Naive thymus-derived CD4-positive, alpha-beta T cell (primary cell): ENCODE results near the gene HMX1. TPM values are rescaled to one million over a fixed set of nuclear protein-coding genes. Genes with fewer than 3 reads are reported as not detected.

Experiments
- ATAC-seq: fragments of 150-1000 bp; cut with Tn5 transposase; 2 replicates; pipeline ENCODE4 v1.10.0; 2021; ENCODE audit warnings: mild to moderate bottlenecking, moderate library complexity
- CTCF ChIA-PET: fragments of 350-600 bp; sonication (Branson Sonifier 250); formaldehyde crosslinking; loops from one replicate; lab custom pipeline; 2021; ENCODE audit warnings: antibody characterized with exemption; lab: Charles Lee
- POLR2A ChIA-PET: fragments of 350-600 bp; sonication (Branson Sonifier 250); formaldehyde crosslinking; loops from one replicate; lab custom pipeline; 2021; ENCODE audit warnings: antibody characterized with exemption, inconsistent platforms; lab: Charles Lee
- DNase-seq, 9 donors: peaks; one replicate each; pipeline versions ENCODE4 v3.0.0 to v3.0.0-alpha.2; 2020 to 2022; ENCODE audit warnings: mixed read lengths in 1 of 9
- H3K27ac ChIP-seq: one replicate; pipeline ENCODE4 v1.7.0; 2013; ENCODE audit warnings: mild to moderate bottlenecking, low read depth, low read length, moderate library complexity
- H3K27me3 ChIP-seq, 2 donors: one replicate each; pipeline ENCODE4 v1.7.0; 2013; ENCODE audit warnings: low read length in 2 of 2, mild to moderate bottlenecking in 2 of 2, moderate library complexity in 2 of 2; ENCODE audit not compliant: control insufficient read depth in 2 of 2, insufficient read depth in 2 of 2
- H3K36me3 ChIP-seq, 3 experiments: 1 replicate in 2 of 3; 2 replicates in 1 of 3; pipeline ENCODE4 v1.7.0; 2013; ENCODE audit warnings: low read length in 3 of 3, mild to moderate bottlenecking in 3 of 3, moderate library complexity in 1 of 3; ENCODE audit not compliant: insufficient read depth in 3 of 3, control insufficient read depth in 2 of 3
- H3K4me1 ChIP-seq, 2 donors: one replicate each; pipeline ENCODE4 v1.7.0; 2013; ENCODE audit warnings: low read length in 2 of 2, mild to moderate bottlenecking in 2 of 2, moderate library complexity in 1 of 2; ENCODE audit not compliant: control insufficient read depth in 2 of 2, insufficient read depth in 2 of 2
- H3K4me3 ChIP-seq: 2 replicates; pipeline ENCODE4 v1.7.0; 2013; ENCODE audit warnings: mild to moderate bottlenecking, low read length
- H3K9me3 ChIP-seq, 3 experiments: 1 replicate in 2 of 3; 2 replicates in 1 of 3; pipeline ENCODE4 v1.7.0; 2013; ENCODE audit warnings: low read length in 3 of 3; ENCODE audit not compliant: control insufficient read depth in 2 of 3
- H3K27ac Mint-ChIP-seq, 9 donors: one replicate each; pipeline ENCODE4 v1.8.0; 2020 to 2022; ENCODE audit warnings: mixed read lengths in 9 of 9, mild to moderate bottlenecking in 8 of 9, moderate library complexity in 5 of 9, inconsistent platforms in 2 of 9
- H3K27me3 Mint-ChIP-seq, 5 donors: one replicate each; pipeline ENCODE4 v1.8.0; 2021 to 2022; ENCODE audit warnings: mixed read lengths in 5 of 5, mild to moderate bottlenecking in 1 of 5
- H3K36me3 Mint-ChIP-seq, 5 donors: one replicate each; pipeline ENCODE4 v1.8.0; 2020 to 2022; ENCODE audit warnings: mixed read lengths in 5 of 5, mild to moderate bottlenecking in 3 of 5, inconsistent platforms in 1 of 5
- H3K4me1 Mint-ChIP-seq, 7 donors: one replicate each; pipeline ENCODE4 v1.8.0; 2020 to 2022; ENCODE audit warnings: mixed read lengths in 7 of 7, mild to moderate bottlenecking in 3 of 7, inconsistent platforms in 1 of 7
- H3K4me3 Mint-ChIP-seq, 10 donors: one replicate each; pipeline ENCODE4 v1.8.0; 2020 to 2022; ENCODE audit warnings: mild to moderate bottlenecking in 10 of 10, mixed read lengths in 10 of 10, moderate library complexity in 6 of 10, inconsistent platforms in 2 of 10
- H3K9me3 Mint-ChIP-seq, 11 donors: one replicate each; pipeline ENCODE4 v1.8.0; 2020 to 2022; ENCODE audit warnings: mixed read lengths in 11 of 11, mild to moderate bottlenecking in 4 of 11, inconsistent platforms in 1 of 11, moderate library complexity in 1 of 11
- intact Hi-C, 2 donors: fragments of 100-400 bp; cut with micrococcal nuclease; formaldehyde crosslinking; loops; one replicate each; pipeline ENCODE4 v1.15.1; 2023
- polyA plus RNA-seq, 2 donors: library from polyadenylated mRNA; unstranded; fragments of 300-500 nt; fragmentation: Illumina TruSeq; gene quantifications; one replicate each; pipeline ENCODE4 v1.2.3, GENCODE V29; 2021
- total RNA-seq, 6 experiments: library from RNA in 5 of 6; stranded (reverse) in 5 of 6; gene quantifications; 1 replicate in 5 of 6; 2 replicates in 1 of 6; pipeline ENCODE4 v1.2.3 and lab custom pipeline; 2021 to 2026

The HMX1 gene
- total and polyA plus RNA-seq, 7 experiments from 2014 or later: not detected

GRCh38 chr4:8843597-8843996 lies 28.0 kb downstream of the HMX1 start:
- Histone ChIP-seq H3K4me1 (no peaks in the 10 kb centered on the region), H3K36me3 (no peaks in the 10 kb centered on the region), H3K27me3 (no peaks in the 10 kb centered on the region), H3K4me3 (no peak overlapping the region), H3K27ac (no peak overlapping the region), H3K9me3 (peaks cover 0 to 18% (median 0%) of the 10 kb centered on the region in 3 experiments)
- Mint-ChIP-seq H3K4me3 (no peak overlapping the region), H3K36me3 (no peaks in the 10 kb centered on the region), H3K4me1 (no peaks in the 10 kb centered on the region), H3K27ac (no peak overlapping the region), H3K9me3 (peaks cover 0 to 7% (median 3%) of the 10 kb centered on the region in 11 donors), H3K27me3 (peaks cover 0 to 22% (median 5%) of the 10 kb centered on the region in 5 donors)
- CTCF ChIA-PET: no interaction called here
- POLR2A ChIA-PET: no interaction called here
- ATAC-seq: no peak
- intact Hi-C loops: no loop called here
- no peak for DNase-seq

GRCh38 chr4:8842614-8843013 lies 29.0 kb downstream of the HMX1 start:
- ChIA-PET CTCF (no interaction called here), POLR2A (no interaction called here)
- H3K36me3 Mint-ChIP-seq: no peaks in the 10 kb centered on the region
- no peak overlapping the region for H3K4me3 Mint-ChIP-seq
- no peaks in the 10 kb centered on the region for H3K4me1 ChIP-seq
- no peak overlapping the region for H3K27ac Mint-ChIP-seq
- intact Hi-C loops: no loop called here
- H3K27me3 ChIP-seq: no peaks in the 10 kb centered on the region
- H3K9me3 ChIP-seq: peaks cover 0 to 18% (median 0%) of the 10 kb centered on the region in 3 experiments
- H3K4me1 Mint-ChIP-seq: no peaks in the 10 kb centered on the region
- peaks cover 0 to 7% (median 3%) of the 10 kb centered on the region in 11 donors for H3K9me3 Mint-ChIP-seq
- no peak overlapping the region for H3K27ac ChIP-seq
- peaks cover 0 to 19% (median 5%) of the 10 kb centered on the region in 5 donors for H3K27me3 Mint-ChIP-seq
- ATAC-seq: no peak
- H3K36me3 ChIP-seq: no peaks in the 10 kb centered on the region
- DNase-seq: peak in 1 of 9 donors; percentile 0
- H3K4me3 ChIP-seq: no peak overlapping the region

GRCh38 chr4:8841678-8842268 lies 29.9 kb downstream of the HMX1 start:
- DNase-seq (peak in 1 of 9 donors; percentile 0), ATAC-seq (no peak)
- ChIA-PET CTCF (no interaction called here), POLR2A (no interaction called here)
- Mint-ChIP-seq H3K36me3 (no peaks in the 10 kb centered on the region), H3K4me1 (no peaks in the 10 kb centered on the region), H3K9me3 (peaks cover 0 to 7% (median 3%) of the 10 kb centered on the region in 11 donors), H3K27ac (no peak overlapping the region), H3K27me3 (peaks cover 0 to 16% (median 5%) of the 10 kb centered on the region in 5 donors), H3K4me3 (no peak overlapping the region)
- Histone ChIP-seq H3K9me3 (peaks cover 0 to 18% (median 0%) of the 10 kb centered on the region in 3 experiments), H3K27me3 (no peaks in the 10 kb centered on the region), H3K4me3 (no peak overlapping the region), H3K27ac (no peak overlapping the region), H3K4me1 (no peaks in the 10 kb centered on the region), H3K36me3 (no peaks in the 10 kb centered on the region)
- intact Hi-C loops: no loop called here

- no peaks in the 10 kb centered on the region for H3K27me3 ChIP-seq
Measured at GRCh38 chr4:8840816-8841455, 30.7 kb downstream of the HMX1 start.

GRCh38 chr4:8840006-8840793 lies 31.4 kb downstream of the HMX1 start:
- Histone ChIP-seq H3K4me1 (no peaks in the 10 kb centered on the region), H3K27ac (no peak overlapping the region), H3K36me3 (no peaks in the 10 kb centered on the region), H3K4me3 (no peak overlapping the region), H3K27me3 (no peaks in the 10 kb centered on the region), H3K9me3 (peaks cover 0 to 18% (median 0%) of the 10 kb centered on the region in 3 experiments)
- H3K27me3 Mint-ChIP-seq: peaks cover 0 to 17% (median 5%) of the 10 kb centered on the region in 5 donors
- no peak overlapping the region for H3K4me3 Mint-ChIP-seq
- no peaks in the 10 kb centered on the region for H3K36me3 Mint-ChIP-seq
- no peaks in the 10 kb centered on the region for H3K4me1 Mint-ChIP-seq
- DNase-seq (no peak), ATAC-seq (no peak)
- peaks cover 0 to 6% (median 2%) of the 10 kb centered on the region in 11 donors for H3K9me3 Mint-ChIP-seq
- CTCF ChIA-PET: no interaction called here
- intact Hi-C loops: no loop called here
- POLR2A ChIA-PET: no interaction called here
- no peak overlapping the region for H3K27ac Mint-ChIP-seq

More at GRCh38 chr4:8840816-8841455, 30.7 kb downstream of the HMX1 start:
- H3K9me3 Mint-ChIP-seq: peaks cover 0 to 6% (median 2%) of the 10 kb centered on the region in 11 donors
- Histone ChIP-seq H3K9me3 (peaks cover 0 to 18% (median 0%) of the 10 kb centered on the region in 3 experiments), H3K27ac (no peak overlapping the region), H3K36me3 (no peaks in the 10 kb centered on the region), H3K4me1 (no peaks in the 10 kb centered on the region), H3K4me3 (no peak overlapping the region)
- ChIA-PET CTCF (no interaction called here), POLR2A (no interaction called here)
- DNase-seq (no peak), ATAC-seq (no peak)
- H3K27me3 Mint-ChIP-seq: peaks cover 0 to 13% (median 3%) of the 10 kb centered on the region in 5 donors
- H3K4me1 Mint-ChIP-seq: no peaks in the 10 kb centered on the region
- no peak overlapping the region for H3K27ac Mint-ChIP-seq
- H3K4me3 Mint-ChIP-seq: no peak overlapping the region
- H3K36me3 Mint-ChIP-seq: no peaks in the 10 kb centered on the region
- intact Hi-C loops: no loop called here

- H3K4me3 Mint-ChIP-seq: no peak overlapping the region
- H3K27me3 ChIP-seq: no peaks in the 10 kb centered on the region
- H3K27ac ChIP-seq: no peak overlapping the region
- H3K9me3 ChIP-seq: peaks cover 0 to 16% (median 0%) of the 10 kb centered on the region in 3 experiments
- H3K4me3 ChIP-seq: no peak overlapping the region
- ChIA-PET POLR2A (no interaction called here), CTCF (no interaction called here)
- peak in 1 of 9 donors; percentile 6 for DNase-seq
- H3K4me1 Mint-ChIP-seq: no peaks in the 10 kb centered on the region
- H3K9me3 Mint-ChIP-seq: peaks cover 0 to 6% (median 1%) of the 10 kb centered on the region in 11 donors
- intact Hi-C loops: no loop called here
- no peak for ATAC-seq
- no peak overlapping the region for H3K27ac Mint-ChIP-seq
- no peaks in the 10 kb centered on the region for H3K4me1 ChIP-seq
- peaks cover 0 to 11% (median 0%) of the 10 kb centered on the region in 5 donors for H3K27me3 Mint-ChIP-seq
- H3K36me3 Mint-ChIP-seq: no peaks in the 10 kb centered on the region
- H3K36me3 ChIP-seq: no peaks in the 10 kb centered on the region
Measured at GRCh38 chr4:8838961-8839431, 32.6 kb downstream of the HMX1 start.
